CD8-positive, alpha-beta memory T cell (primary cell): ENCODE data around the gene TMA7. TPM values are rescaled to one million over a fixed set of nuclear protein-coding genes. Genes with fewer than 3 reads are reported as not detected.

ENCODE experiments used
- CTCF ChIA-PET: fragments of 350-600 bp; sonication (Branson Sonifier 250); formaldehyde crosslinking; loops from one replicate; lab custom pipeline; 2021; ENCODE audit warnings: antibody characterized with exemption; lab: Charles Lee
- POLR2A ChIA-PET: fragments of 350-600 bp; sonication (Branson Sonifier 250); formaldehyde crosslinking; loops from one replicate; lab custom pipeline; 2021; ENCODE audit warnings: antibody characterized with exemption; lab: Charles Lee
- DNase-seq, 5 donors: peaks; one replicate each; pipeline versions ENCODE4 v3.0.0 to v3.0.0-alpha.2; 2020 to 2022; ENCODE audit warnings: mixed read lengths in 1 of 5
- H3K27ac ChIP-seq: one replicate; pipeline ENCODE4 v1.7.0; 2013; ENCODE audit warnings: low read depth, mild to moderate bottlenecking, low read length, moderate library complexity
- H3K27me3 ChIP-seq: 2 replicates; pipeline ENCODE4 v1.7.0; 2013; ENCODE audit warnings: low read length, mild to moderate bottlenecking; ENCODE audit not compliant: insufficient read depth, poor library complexity, severe bottlenecking
- H3K36me3 ChIP-seq: 2 replicates; pipeline ENCODE4 v1.7.0; 2013; ENCODE audit warnings: mild to moderate bottlenecking, low read length, moderate library complexity; ENCODE audit not compliant: insufficient read depth
- H3K4me1 ChIP-seq: 2 replicates; pipeline ENCODE4 v1.7.0; 2013; ENCODE audit warnings: mild to moderate bottlenecking, low read length, moderate library complexity; ENCODE audit not compliant: insufficient read depth
- H3K4me3 ChIP-seq: 2 replicates; pipeline ENCODE4 v1.7.0; 2013; ENCODE audit warnings: mild to moderate bottlenecking, low read length
- H3K9me3 ChIP-seq: 2 replicates; pipeline ENCODE4 v1.7.0; 2013; ENCODE audit warnings: mild to moderate bottlenecking, low read length
- H3K27ac Mint-ChIP-seq, 8 donors: one replicate each; pipeline ENCODE4 v1.8.0; 2020 to 2021; ENCODE audit warnings: mixed read lengths in 8 of 8, mild to moderate bottlenecking in 6 of 8, inconsistent platforms in 3 of 8, moderate library complexity in 3 of 8
- H3K27me3 Mint-ChIP-seq, 2 donors: one replicate each; pipeline ENCODE4 v1.8.0; 2020 to 2021; ENCODE audit warnings: mixed read lengths in 2 of 2, mild to moderate bottlenecking in 1 of 2, moderate library complexity in 1 of 2
- H3K36me3 Mint-ChIP-seq, 3 donors: one replicate each; pipeline ENCODE4 v1.8.0; 2020 to 2021; ENCODE audit warnings: mixed read lengths in 3 of 3, inconsistent platforms in 1 of 3, mild to moderate bottlenecking in 1 of 3
- H3K4me1 Mint-ChIP-seq, 3 donors: one replicate each; pipeline ENCODE4 v1.8.0; 2020 to 2021; ENCODE audit warnings: mixed read lengths in 3 of 3, inconsistent platforms in 1 of 3, mild to moderate bottlenecking in 1 of 3
- H3K4me3 Mint-ChIP-seq, 7 donors: one replicate each; pipeline ENCODE4 v1.8.0; 2020 to 2021; ENCODE audit warnings: mixed read lengths in 7 of 7, mild to moderate bottlenecking in 6 of 7, moderate library complexity in 4 of 7, inconsistent platforms in 2 of 7
- H3K9me3 Mint-ChIP-seq, 5 donors: one replicate each; pipeline ENCODE4 v1.8.0; 2020 to 2022; ENCODE audit warnings: mixed read lengths in 5 of 5, mild to moderate bottlenecking in 3 of 5, moderate library complexity in 2 of 5, inconsistent platforms in 1 of 5
- polyA plus RNA-seq: library from polyadenylated mRNA; unstranded; fragments of 300-500 nt; fragmentation: Illumina TruSeq; gene quantifications from one replicate; pipeline ENCODE4 v1.2.3, GENCODE V29; 2021
- total RNA-seq, 2 experiments: library from RNA; stranded (reverse); gene quantifications; one replicate each; pipeline ENCODE4 v1.2.3, GENCODE V29; 2021

Gene TMA7
- total and polyA plus RNA-seq, 3 experiments from 2014 or later = 420 to 826 (median 494) TPM

DNA sequence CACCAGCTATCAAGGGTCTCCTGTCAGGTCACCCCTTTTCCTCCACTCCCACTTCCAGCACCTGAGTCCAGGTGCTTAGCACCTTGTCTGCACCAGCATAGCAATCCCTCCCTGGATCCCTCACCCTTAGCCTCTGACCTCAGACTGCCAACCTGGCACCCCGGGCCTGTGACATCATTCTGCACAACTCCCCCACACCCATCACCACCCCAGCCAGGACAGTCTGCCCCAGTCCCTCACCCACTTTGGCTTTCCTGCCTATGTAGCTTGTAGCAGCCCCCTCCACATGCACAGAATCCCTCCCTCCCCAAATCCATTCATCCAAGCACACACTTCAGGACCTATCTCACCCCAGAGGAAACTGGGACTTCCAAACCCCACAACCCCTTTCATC, 9.4 kb upstream of the TMA7 start:
- Mint-ChIP-seq H3K27me3 (peaks cover 0 to 4% of the 10 kb centered on the region in 2 donors), H3K36me3 (peaks cover 0 to 21% (median 0%) of the 10 kb centered on the region in 3 donors), H3K4me1 (peaks cover 5 to 25% (median 10%) of the 10 kb centered on the region in 3 donors), H3K9me3 (no peaks in the 10 kb centered on the region), H3K27ac (peak overlapping the region in 4 of 8 donors; percentile 35 to 72 (median 56)), H3K4me3 (peak overlapping the region; percentile 72 to 94 (median 78))
- Histone ChIP-seq H3K36me3 (peaks cover 4% of the 10 kb centered on the region), H3K27ac (no peak overlapping the region), H3K4me1 (peaks cover 17% of the 10 kb centered on the region), H3K9me3 (no peaks in the 10 kb centered on the region), H3K27me3 (no peaks in the 10 kb centered on the region), H3K4me3 (no peak overlapping the region)
- DNase-seq = peak in 1 of 5 donors; percentile 36
- ChIA-PET POLR2A (no interaction called here), CTCF (interaction anchor here (0.9 to 2.0 kb wide), 3 partner anchors 9 to 30 kb away, joined by 3 to 9 read pairs (median 5); partner anchors contain the start of genes CCDC51 and TMA7)

DNA sequence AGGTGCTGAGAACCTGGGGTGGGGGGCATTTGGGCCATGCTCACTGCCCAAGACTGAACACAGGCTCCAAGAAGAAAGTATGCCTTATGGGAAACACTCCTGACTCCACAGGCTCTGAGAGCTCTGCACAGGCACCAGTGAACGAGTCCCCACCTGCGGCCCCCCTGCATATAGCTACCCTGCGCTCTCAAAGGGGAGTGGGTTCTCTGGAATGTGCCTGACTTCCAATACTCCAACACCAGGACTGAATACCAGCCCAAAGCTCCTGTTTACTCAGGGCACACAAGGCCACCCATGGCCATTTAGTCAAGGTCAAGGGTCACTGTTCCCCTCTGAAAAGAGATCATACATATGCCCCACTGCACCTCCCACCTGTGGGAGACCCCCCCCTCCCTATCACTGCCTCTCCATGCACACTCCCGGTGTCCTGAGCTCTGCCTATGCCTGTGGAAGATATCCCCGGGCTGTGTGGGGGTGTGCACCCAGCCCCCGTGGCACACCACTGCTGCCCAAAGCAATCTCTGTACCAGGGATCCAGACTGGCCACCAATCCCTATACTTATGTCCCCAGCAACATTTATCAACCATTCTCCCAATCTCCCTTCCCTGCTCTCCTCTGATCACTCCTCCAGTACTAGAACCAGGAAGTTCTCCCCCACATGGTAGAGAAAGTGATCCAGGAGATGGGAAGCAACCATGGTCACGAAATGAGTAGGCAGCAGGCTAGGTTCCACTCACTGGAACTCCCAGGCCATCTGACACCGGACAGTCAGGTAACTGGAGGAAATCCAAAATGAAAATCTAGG, 8.6 kb upstream of the TMA7 start:
- H3K27ac Mint-ChIP-seq = peak overlapping the region in 4 of 8 donors; percentile 35 to 78 (median 56)
- H3K27me3 ChIP-seq = no peaks in the 10 kb centered on the region
- H3K27me3 Mint-ChIP-seq = peaks cover 0 to 4% of the 10 kb centered on the region in 2 donors

DNA sequence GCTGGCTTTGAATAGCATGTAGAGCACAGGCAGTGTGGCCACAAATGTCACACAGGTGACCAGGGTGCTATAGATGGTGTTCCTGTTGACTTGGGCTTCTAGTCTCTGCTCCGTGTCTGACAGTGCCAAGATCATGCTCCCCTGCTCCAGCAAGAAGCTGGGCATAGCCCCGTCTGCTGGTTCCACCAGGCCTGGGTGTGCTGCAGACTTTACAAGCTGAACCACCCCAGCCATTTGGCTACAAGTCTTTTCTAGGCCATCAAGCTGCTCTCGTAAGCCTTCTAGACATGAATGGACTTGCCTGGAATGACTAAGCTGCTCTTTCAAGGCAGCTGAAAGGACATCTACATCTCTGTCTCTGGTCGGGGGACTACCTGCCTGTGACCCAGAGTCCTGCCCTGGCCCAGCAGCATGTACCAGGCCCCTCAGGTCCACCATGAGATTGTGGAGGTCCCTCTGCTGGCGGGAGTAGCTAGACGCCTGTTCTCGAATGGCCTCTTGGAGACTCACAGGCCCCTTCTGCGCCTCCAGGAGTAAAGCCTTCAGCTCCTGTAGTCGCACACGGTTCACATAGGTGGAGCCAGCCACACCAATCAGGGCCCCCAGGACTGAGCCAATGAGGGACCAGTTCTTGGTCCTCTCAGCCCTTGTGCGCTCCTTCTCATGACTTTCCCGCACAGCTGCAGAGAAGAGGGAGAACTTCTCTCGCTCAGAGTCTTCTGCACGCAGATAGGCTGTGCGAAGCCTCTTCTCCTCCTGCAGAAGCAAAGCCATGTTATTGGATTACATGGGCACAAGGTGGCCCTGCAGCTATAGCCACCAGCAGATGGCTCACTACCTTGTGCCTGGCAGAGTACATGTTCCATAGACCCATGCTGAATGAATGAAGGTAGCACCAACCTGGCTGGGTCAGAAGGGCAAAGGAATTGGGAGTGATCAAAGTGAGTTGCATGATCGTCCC, 7.4 kb upstream of the TMA7 start:
- H3K27me3 ChIP-seq = no peaks in the 10 kb centered on the region
- no peak overlapping the region for H3K4me3 ChIP-seq
- peak in 1 of 5 donors; percentile 37 for DNase-seq
- peaks cover 4% of the 10 kb centered on the region for H3K36me3 ChIP-seq
- Mint-ChIP-seq H3K27ac (peak overlapping the region in 1 of 8 donors; percentile 23), H3K36me3 (peaks cover 0 to 21% (median 0%) of the 10 kb centered on the region in 3 donors), H3K9me3 (no peaks in the 10 kb centered on the region), H3K4me3 (peak overlapping the region in 2 of 7 donors; percentile 39 to 61), H3K4me1 (peaks cover 7 to 25% (median 10%) of the 10 kb centered on the region in 3 donors), H3K27me3 (peaks cover 0 to 3% of the 10 kb centered on the region in 2 donors)
- peaks cover 25% of the 10 kb centered on the region for H3K4me1 ChIP-seq
- CTCF ChIA-PET = interaction anchor here (0.9 to 6.4 kb wide), 7 partner anchors 8 to 159 kb away, joined by 3 to 176 read pairs (median 4); partner anchors contain the start of gene ATRIP
- POLR2A ChIA-PET = no interaction called here
- H3K9me3 ChIP-seq = no peaks in the 10 kb centered on the region
- no peak overlapping the region for H3K27ac ChIP-seq

More for the DNA sequence above, 8.6 kb upstream of the TMA7 start:
- CTCF ChIA-PET = interaction anchor here (0.9 to 6.4 kb wide), 4 partner anchors 9 to 31 kb away, joined by 3 to 176 read pairs (median 6); partner anchors contain the start of genes CCDC51 and TMA7
- peaks cover 5 to 25% (median 10%) of the 10 kb centered on the region in 3 donors for H3K4me1 Mint-ChIP-seq
- peaks cover 0 to 21% (median 0%) of the 10 kb centered on the region in 3 donors for H3K36me3 Mint-ChIP-seq
- H3K4me3 ChIP-seq = no peak overlapping the region
- H3K4me1 ChIP-seq = peaks cover 24% of the 10 kb centered on the region
- peak in 1 of 5 donors; percentile 14 for DNase-seq
- H3K9me3 Mint-ChIP-seq = no peaks in the 10 kb centered on the region
- no peaks in the 10 kb centered on the region for H3K9me3 ChIP-seq
- H3K4me3 Mint-ChIP-seq = peak overlapping the region; percentile 65 to 82 (median 78)
- H3K27ac ChIP-seq = no peak overlapping the region
- H3K36me3 ChIP-seq = peaks cover 4% of the 10 kb centered on the region
- POLR2A ChIA-PET = no interaction called here

DNA sequence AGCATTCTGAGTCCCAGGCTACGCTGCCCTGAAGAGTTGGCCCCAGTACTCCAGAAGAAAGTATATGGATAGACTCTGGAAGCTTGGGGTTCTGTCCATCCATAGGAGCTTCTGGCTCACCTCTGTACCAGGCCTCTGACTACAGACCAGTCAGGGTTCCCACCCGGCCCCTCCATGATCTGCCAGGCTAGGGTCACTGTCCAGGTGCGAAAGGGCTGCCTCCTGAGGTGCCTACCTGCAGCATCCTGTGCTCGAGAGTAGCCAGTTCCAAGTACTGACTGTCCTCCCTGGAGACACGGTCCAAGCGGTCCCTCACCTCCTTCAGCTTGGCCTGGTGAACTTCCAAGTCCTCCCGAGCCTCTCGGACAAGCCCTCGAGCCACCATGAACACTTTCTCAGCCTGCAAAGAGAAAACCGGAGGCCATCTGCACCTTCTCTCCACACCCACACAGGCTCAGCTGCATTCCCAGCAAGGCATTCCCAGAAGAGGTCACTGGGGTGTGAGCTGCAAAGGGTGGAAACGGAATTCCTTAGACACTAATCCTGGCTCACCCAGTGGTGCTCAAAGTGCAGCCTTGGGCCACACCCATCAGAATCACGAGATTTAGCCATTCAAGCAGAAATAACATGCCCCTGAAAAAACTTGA, 6.5 kb upstream of the TMA7 start:
- no peaks in the 10 kb centered on the region for H3K9me3 ChIP-seq
- POLR2A ChIA-PET = no interaction called here
- Mint-ChIP-seq H3K36me3 (peaks cover 0 to 21% (median 0%) of the 10 kb centered on the region in 3 donors), H3K27ac (peak overlapping the region in 1 of 8 donors; percentile 60), H3K27me3 (peaks cover 0 to 3% of the 10 kb centered on the region in 2 donors), H3K4me3 (no peak overlapping the region), H3K4me1 (peaks cover 8 to 30% (median 14%) of the 10 kb centered on the region in 3 donors), H3K9me3 (no peaks in the 10 kb centered on the region)
- CTCF ChIA-PET = interaction anchor here (1.2 to 6.4 kb wide), 9 partner anchors 11 to 160 kb away, joined by 3 to 176 read pairs (median 5); partner anchors contain the start of genes ATRIP and PFKFB4
- H3K4me3 ChIP-seq = no peak overlapping the region
- H3K4me1 ChIP-seq = peaks cover 25% of the 10 kb centered on the region
- H3K36me3 ChIP-seq = peaks cover 4% of the 10 kb centered on the region
- peak in 1 of 5 donors; percentile 26 for DNase-seq
- no peak overlapping the region for H3K27ac ChIP-seq
- no peaks in the 10 kb centered on the region for H3K27me3 ChIP-seq

DNA sequence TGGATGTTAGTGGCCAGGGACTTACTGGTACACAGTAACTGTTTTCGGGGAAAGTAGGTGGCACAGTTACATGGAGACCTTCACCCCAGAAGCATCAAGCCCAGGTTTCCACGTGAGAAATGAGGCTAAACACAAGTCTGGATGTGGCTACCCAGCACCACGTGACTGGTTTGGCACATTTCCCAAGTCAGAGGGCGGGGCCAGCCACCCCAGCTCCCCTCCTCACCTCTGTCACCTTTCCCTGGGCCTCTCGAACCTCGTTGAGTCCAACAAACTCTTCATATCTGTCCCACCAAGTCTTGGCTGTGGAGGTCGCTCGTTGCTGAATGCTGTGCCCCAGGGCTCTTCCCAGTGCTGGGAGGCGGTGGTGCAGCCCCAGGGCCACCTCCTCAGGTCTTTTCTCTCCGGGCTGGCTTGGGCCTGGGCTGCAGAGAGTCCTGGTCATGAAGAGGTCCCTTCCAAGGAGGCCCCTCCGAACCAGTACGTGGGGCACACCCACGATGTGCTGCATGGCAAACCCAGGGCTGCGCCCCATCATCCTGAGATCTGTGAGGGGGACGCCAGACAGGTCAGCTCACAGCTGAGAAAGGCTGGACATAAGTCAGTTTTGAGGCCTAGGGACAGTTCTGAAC, 5.3 kb upstream of the TMA7 start:
- POLR2A ChIA-PET = no interaction called here
- CTCF ChIA-PET = interaction anchor here (1.2 to 6.4 kb wide), 9 partner anchors 11 to 120 kb away, joined by 3 to 176 read pairs (median 28); partner anchors contain the start of genes ATRIP and PFKFB4
- H3K4me3 Mint-ChIP-seq = no peak overlapping the region
- no peak overlapping the region for H3K27ac ChIP-seq
- no peak overlapping the region for H3K4me3 ChIP-seq
- peaks cover 16 to 40% (median 20%) of the 10 kb centered on the region in 3 donors for H3K4me1 Mint-ChIP-seq
- DNase-seq = peak in 1 of 5 donors; percentile 58
- H3K9me3 ChIP-seq = no peaks in the 10 kb centered on the region
- peak overlapping the region in 2 of 8 donors; percentile 4 to 79 for H3K27ac Mint-ChIP-seq
- H3K27me3 Mint-ChIP-seq = peaks cover 0 to 3% of the 10 kb centered on the region in 2 donors
- H3K27me3 ChIP-seq = no peaks in the 10 kb centered on the region
- peaks cover 0 to 21% (median 0%) of the 10 kb centered on the region in 3 donors for H3K36me3 Mint-ChIP-seq
- H3K4me1 ChIP-seq = peaks cover 35% of the 10 kb centered on the region
- H3K9me3 Mint-ChIP-seq = no peaks in the 10 kb centered on the region
- H3K36me3 ChIP-seq = peaks cover 4% of the 10 kb centered on the region

DNA sequence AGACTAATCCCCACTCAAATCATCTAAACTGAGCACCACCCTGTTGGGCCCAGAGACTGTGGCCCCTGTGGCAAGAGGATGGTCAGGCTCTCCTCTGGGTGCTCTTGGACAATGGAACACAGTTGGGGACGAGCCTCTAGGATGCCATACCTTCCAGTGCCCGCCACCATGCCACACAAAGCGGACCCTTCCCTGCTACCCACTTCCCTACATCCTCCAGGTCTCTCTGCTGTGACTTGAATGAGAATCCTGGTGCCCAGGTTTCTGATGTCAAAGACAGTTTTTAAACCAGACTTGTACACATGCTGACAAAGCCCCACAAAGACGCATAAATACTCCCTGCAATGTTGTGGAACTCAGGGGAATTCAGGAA, 4.8 kb upstream of the TMA7 start:
- H3K4me3 ChIP-seq = no peak overlapping the region
- no peaks in the 10 kb centered on the region for H3K9me3 ChIP-seq
- no peaks in the 10 kb centered on the region for H3K9me3 Mint-ChIP-seq
- peaks cover 0 to 26% (median 0%) of the 10 kb centered on the region in 3 donors for H3K36me3 Mint-ChIP-seq
- peaks cover 4% of the 10 kb centered on the region for H3K36me3 ChIP-seq
- H3K27me3 Mint-ChIP-seq = peaks cover 0 to 3% of the 10 kb centered on the region in 2 donors
- H3K27ac ChIP-seq = no peak overlapping the region
- DNase-seq = peak in 1 of 5 donors; percentile 30
- no peaks in the 10 kb centered on the region for H3K27me3 ChIP-seq
- peak overlapping the region in 2 of 8 donors; percentile 29 to 82 for H3K27ac Mint-ChIP-seq
- ChIA-PET POLR2A (interaction anchor here (1.3 to 1.5 kb wide), 2 partner anchors 10 to 38 kb away, joined by 3 to 4 read pairs; no protein-coding TSS in a partner anchor), CTCF (interaction anchor here (1.1 to 6.4 kb wide), 38 partner anchors 7 to 278 kb away, joined by 3 to 176 read pairs (median 10); partner anchors contain the start of genes ATRIP, PFKFB4 and SHISA5)
- H3K4me3 Mint-ChIP-seq = no peak overlapping the region
- peaks cover 20 to 41% (median 25%) of the 10 kb centered on the region in 3 donors for H3K4me1 Mint-ChIP-seq
- H3K4me1 ChIP-seq = peaks cover 32% of the 10 kb centered on the region
